Sigmoid colon (tissue), 4 donors: ENCODE data around the gene GAS2L3.

ENCODE experiments used
- EP300 ChIP-seq, 4 donors: sonication (generic); formaldehyde crosslinking; IDR thresholded peaks; one replicate each; pipeline ENCODE4 v1.6.1; 2017; ENCODE audit warnings: antibody characterized with exemption in 4 of 4
- POLR2A ChIP-seq, 2 donors: fragments of 450-650 bp; IDR thresholded peaks; one replicate each; pipeline ENCODE4 v1.6.1; 2016; ENCODE audit warnings: antibody characterized with exemption in 2 of 2, mild to moderate bottlenecking in 2 of 2, moderate library complexity in 2 of 2
- POLR2AphosphoS5 ChIP-seq, 4 donors: sonication (generic); formaldehyde crosslinking; IDR thresholded peaks; one replicate each; pipeline ENCODE4 v1.6.1; 2017; ENCODE audit warnings: antibody characterized with exemption in 4 of 4
- TF ChIP-seq, protein P1 (sequence below), 4 experiments: fragments of 450-650 bp in 3 of 4; fragments of 200-600 bp in 1 of 4; IDR thresholded peaks; one replicate each; pipeline ENCODE4 v1.5.1; 2016 to 2019; ENCODE audit warnings: antibody characterized with exemption in 4 of 4, mild to moderate bottlenecking in 3 of 4, moderate library complexity in 2 of 4

DNA sequence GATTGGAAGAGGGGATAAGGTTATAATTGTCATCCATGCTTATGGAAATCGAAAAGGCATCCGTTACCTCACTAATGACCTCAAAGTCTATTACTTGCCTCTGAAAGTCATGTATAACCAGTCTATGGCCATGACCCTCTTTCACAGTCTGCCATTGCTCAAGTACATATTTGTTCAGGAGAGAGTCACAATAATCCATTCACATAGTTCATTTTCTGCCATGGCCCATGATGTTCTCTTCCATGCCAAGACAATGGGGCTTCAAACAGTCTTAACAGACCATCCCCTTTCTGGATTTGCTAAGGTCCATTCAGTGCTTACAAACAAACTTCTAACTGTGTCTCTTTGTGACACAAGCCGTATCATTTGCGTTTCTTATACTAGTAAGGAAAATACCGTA, 5.4 kb downstream of the GAS2L3 start:
- TF ChIP-seq, protein P1, sequence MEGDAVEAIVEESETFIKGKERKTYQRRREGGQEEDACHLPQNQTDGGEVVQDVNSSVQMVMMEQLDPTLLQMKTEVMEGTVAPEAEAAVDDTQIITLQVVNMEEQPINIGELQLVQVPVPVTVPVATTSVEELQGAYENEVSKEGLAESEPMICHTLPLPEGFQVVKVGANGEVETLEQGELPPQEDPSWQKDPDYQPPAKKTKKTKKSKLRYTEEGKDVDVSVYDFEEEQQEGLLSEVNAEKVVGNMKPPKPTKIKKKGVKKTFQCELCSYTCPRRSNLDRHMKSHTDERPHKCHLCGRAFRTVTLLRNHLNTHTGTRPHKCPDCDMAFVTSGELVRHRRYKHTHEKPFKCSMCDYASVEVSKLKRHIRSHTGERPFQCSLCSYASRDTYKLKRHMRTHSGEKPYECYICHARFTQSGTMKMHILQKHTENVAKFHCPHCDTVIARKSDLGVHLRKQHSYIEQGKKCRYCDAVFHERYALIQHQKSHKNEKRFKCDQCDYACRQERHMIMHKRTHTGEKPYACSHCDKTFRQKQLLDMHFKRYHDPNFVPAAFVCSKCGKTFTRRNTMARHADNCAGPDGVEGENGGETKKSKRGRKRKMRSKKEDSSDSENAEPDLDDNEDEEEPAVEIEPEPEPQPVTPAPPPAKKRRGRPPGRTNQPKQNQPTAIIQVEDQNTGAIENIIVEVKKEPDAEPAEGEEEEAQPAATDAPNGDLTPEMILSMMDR (IDR thresholded peaks at IDR 0.05): no peak
- TF ChIP-seq POLR2AphosphoS5 (IDR thresholded peaks at IDR 0.05) (no peak), EP300 (IDR thresholded peaks at IDR 0.05) (no peak), POLR2A (IDR thresholded peaks at IDR 0.05) (no peak)
